SK-N-SH treated with all-trans-retinoic acid at 6 μM for 48 hours (cell line): ENCODE results near the gene LEPR.
A peak's percentile ranks its signal among the peaks of the same experiment; 100 is the strongest.

Source experiments
- ATAC-seq: fragments of 200-7000 bp; cut with Tn5 transposase; 3 replicates; pipeline ENCODE4 v1.9.1; 2020; ENCODE audit warnings: mild to moderate bottlenecking, moderate library complexity
- ARNTL ChIP-seq: fragments of 450-650 bp; formaldehyde crosslinking; IDR thresholded peaks from 2 replicates; pipeline ENCODE4 v1.5.0; 2020; ENCODE audit warnings: low read depth, mild to moderate bottlenecking, moderate library complexity, borderline replicate concordance
- BACH2 ChIP-seq: fragments of 250-450 bp; sonication (Bioruptor Pico); IDR thresholded peaks from 2 replicates; pipeline ENCODE4 v1.9.0; 2021; ENCODE audit warnings: mild to moderate bottlenecking, borderline replicate concordance
- CREB5 ChIP-seq: fragments of 250-450 bp; sonication (Bioruptor Pico); IDR thresholded peaks from 2 replicates; pipeline ENCODE4 v1.5.1; 2020; ENCODE audit warnings: low read depth, mild to moderate bottlenecking, moderate library complexity
- CSDC2 ChIP-seq: fragments of 250-450 bp; sonication (Bioruptor Pico); IDR thresholded peaks from 2 replicates; pipeline ENCODE4 v1.5.0; 2020; ENCODE audit warnings: mild to moderate bottlenecking, moderate library complexity
- CSRNP3 ChIP-seq: fragments of 250-450 bp; sonication (Bioruptor Pico); IDR thresholded peaks from 2 replicates; pipeline ENCODE4 v1.5.1; 2021; ENCODE audit warnings: mild to moderate bottlenecking, moderate library complexity
- ESRRG ChIP-seq: fragments of 250-450 bp; sonication (Bioruptor Pico); IDR thresholded peaks from 2 replicates; pipeline ENCODE4 v1.6.1; 2021; ENCODE audit warnings: mild to moderate bottlenecking
- OSR1 ChIP-seq: fragments of 250-450 bp; sonication (Bioruptor Pico); IDR thresholded peaks from 2 replicates; pipeline ENCODE4 v1.8.0; 2022; ENCODE audit warnings: moderate library complexity, mild to moderate bottlenecking, inconsistent platforms
- PPARA ChIP-seq: fragments of 250-450 bp; sonication (Bioruptor Pico); IDR thresholded peaks from 2 replicates; pipeline ENCODE4 v1.5.0; 2020; ENCODE audit warnings: mild to moderate bottlenecking, borderline replicate concordance
- RARB ChIP-seq: fragments of 250-450 bp; sonication (Bioruptor Pico); IDR thresholded peaks from 2 replicates; pipeline ENCODE4 v1.8.0; 2021; ENCODE audit warnings: mild to moderate bottlenecking, moderate library complexity
- SNAI2 ChIP-seq: fragments of 250-450 bp; sonication (Bioruptor Pico); IDR thresholded peaks from 2 replicates; pipeline ENCODE4 v1.5.0; 2020; ENCODE audit warnings: mild to moderate bottlenecking, moderate library complexity
- TCF4 ChIP-seq: fragments of 250-450 bp; sonication (Bioruptor Pico); IDR thresholded peaks from 2 replicates; pipeline ENCODE4 v1.8.0; 2021; ENCODE audit warnings: mild to moderate bottlenecking, moderate library complexity, borderline replicate concordance
- TOX ChIP-seq: fragments of 250-450 bp; sonication (Bioruptor Pico); IDR thresholded peaks from 2 replicates; pipeline ENCODE4 v1.8.0; 2021; ENCODE audit warnings: mild to moderate bottlenecking, moderate library complexity, borderline replicate concordance
- TSHZ2 ChIP-seq: fragments of 250-450 bp; sonication (Bioruptor Pico); IDR thresholded peaks from 2 replicates; pipeline ENCODE4 v1.5.0; 2020; ENCODE audit warnings: mild to moderate bottlenecking, moderate library complexity
- ZC3H10 ChIP-seq: fragments of 250-450 bp; sonication (Bioruptor Pico); IDR thresholded peaks from 2 replicates; pipeline ENCODE4 v1.5.1; 2021; ENCODE audit warnings: mild to moderate bottlenecking, moderate library complexity
- ZFP3 ChIP-seq: fragments of 250-450 bp; sonication (Bioruptor Pico); IDR thresholded peaks from 2 replicates; pipeline ENCODE4 v1.5.0; 2020; ENCODE audit warnings: mild to moderate bottlenecking, moderate library complexity
- ZNF565 ChIP-seq: fragments of 450-650 bp; formaldehyde crosslinking; conservative IDR thresholded peaks from 2 replicates; pipeline ENCODE4 v1.5.0; 2020; ENCODE audit warnings: low read depth, mild to moderate bottlenecking, moderate library complexity
- ZNF70 ChIP-seq: fragments of 450-650 bp; formaldehyde crosslinking; IDR thresholded peaks from 2 replicates; pipeline ENCODE4 v1.5.0; 2020; ENCODE audit warnings: mild to moderate bottlenecking, moderate library complexity
- ZNF8 ChIP-seq: fragments of 450-650 bp; formaldehyde crosslinking; IDR thresholded peaks from 2 replicates; pipeline ENCODE4 v1.5.0; 2020; ENCODE audit warnings: mild to moderate bottlenecking, moderate library complexity

The LEPR gene

GRCh38 chr1:65429806-65430205 lies 9.3 kb downstream of the LEPR start:
- TF ChIP-seq ZFP3 (peak; percentile 21; the same call in 1 of the 2 replicates), ZNF565 (CRISPR knock-in tag) (no peak)

GRCh38 chr1:65431111-65431705 lies 10.7 kb downstream of the LEPR start:
- ATAC-seq = peak; percentile 67; the same call in 2 of the 3 replicates
- TF ChIP-seq BACH2 (CRISPR knock-in tag) = no peak
- TF ChIP-seq ARNTL (CRISPR knock-in tag) = no peak
- TF ChIP-seq CSRNP3 (CRISPR knock-in tag) = no peak
- no peak for TF ChIP-seq CSDC2 (CRISPR knock-in tag)
- TF ChIP-seq ZC3H10 (CRISPR knock-in tag) = no peak
- no peak for TF ChIP-seq RARB
- TF ChIP-seq ESRRG = no peak
- TF ChIP-seq ZNF70 (CRISPR knock-in tag) = no peak
- no peak for TF ChIP-seq OSR1
- TF ChIP-seq PPARA (CRISPR knock-in tag) = no peak

More at GRCh38 chr1:65429806-65430205, 9.3 kb downstream of the LEPR start:
- ATAC-seq = peak; percentile 62

GRCh38 chr1:65432918-65433317 lies 12.4 kb downstream of the LEPR start:
- TF ChIP-seq TSHZ2 = no peak
- no peak for TF ChIP-seq BACH2 (CRISPR knock-in tag)
- no peak for TF ChIP-seq ESRRG
- TF ChIP-seq OSR1 = no peak
- no peak for TF ChIP-seq ZNF70 (CRISPR knock-in tag)
- no peak for ATAC-seq

GRCh38 chr1:65434255-65434654 lies 13.8 kb downstream of the LEPR start:
- no peak for ATAC-seq

More at GRCh38 chr1:65434255-65434654, 13.8 kb downstream of the LEPR start:
- no peak for TF ChIP-seq ESRRG
- no peak for TF ChIP-seq ZFP3
- no peak for TF ChIP-seq ZNF8 (CRISPR knock-in tag)
- TF ChIP-seq SNAI2 (CRISPR knock-in tag) = no peak
- TF ChIP-seq TOX = no peak
- TF ChIP-seq TCF4 (CRISPR knock-in tag) = no peak
- TF ChIP-seq ARNTL (CRISPR knock-in tag) = no peak
- TF ChIP-seq TSHZ2 = no peak
- TF ChIP-seq CREB5 = no peak
- TF ChIP-seq PPARA (CRISPR knock-in tag) = no peak
